Uterus (tissue), 2 donors: ENCODE measurements around the gene TBC1D14.

Source experiments
- POLR2A ChIP-seq, 2 donors: fragments of 450-650 bp; IDR thresholded peaks; one replicate each; pipeline ENCODE4 v1.6.1; 2016; ENCODE audit warnings: antibody characterized with exemption in 2 of 2, mild to moderate bottlenecking in 1 of 2, moderate library complexity in 1 of 2
- TF ChIP-seq, protein P1 (sequence below), 4 experiments: fragments of 200-600 bp in 2 of 4; fragments of 450-650 bp in 2 of 4; sonication (generic) in 2 of 4; IDR thresholded peaks; one replicate each; pipeline ENCODE4 v1.5.1; 2016 to 2019; ENCODE audit warnings: antibody characterized with exemption in 4 of 4, mild to moderate bottlenecking in 2 of 4, moderate library complexity in 1 of 4

DNA sequence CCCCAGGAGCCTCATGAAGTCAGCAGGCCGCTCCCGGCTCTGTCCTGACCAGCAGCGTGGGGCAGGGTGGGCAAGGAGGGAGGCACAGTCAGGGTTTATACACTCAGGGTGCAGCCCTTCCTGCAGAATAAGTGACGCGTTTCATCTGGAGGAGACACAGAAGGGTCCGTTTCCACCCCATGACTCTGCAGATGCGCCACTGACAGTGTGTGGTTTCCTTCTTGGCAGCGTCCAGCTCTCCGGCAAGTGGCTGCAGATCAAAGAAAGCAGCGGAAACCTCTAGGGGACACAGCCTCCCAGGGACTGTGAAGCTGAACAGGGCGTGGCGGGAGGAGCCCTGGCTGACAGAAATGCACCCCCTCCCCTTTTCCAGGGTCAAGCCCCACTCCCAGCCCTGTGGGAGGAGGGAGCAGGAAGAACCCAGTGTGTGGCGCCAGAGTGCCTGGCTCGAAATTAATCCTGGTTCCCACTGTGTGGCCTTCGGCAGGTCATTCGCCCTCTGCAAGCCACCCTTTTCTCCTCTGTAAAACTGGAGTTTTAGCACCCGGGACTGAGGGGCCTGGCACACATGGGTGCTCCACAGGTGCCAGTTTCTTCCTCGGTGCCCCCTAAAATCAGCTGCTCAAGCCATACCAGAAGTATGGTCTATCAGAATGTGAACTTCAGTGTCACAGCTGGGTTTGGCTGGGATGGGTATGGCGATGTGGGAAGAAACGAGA is 17.3 kb upstream of the TBC1D14 start:
- TF ChIP-seq, protein P1, sequence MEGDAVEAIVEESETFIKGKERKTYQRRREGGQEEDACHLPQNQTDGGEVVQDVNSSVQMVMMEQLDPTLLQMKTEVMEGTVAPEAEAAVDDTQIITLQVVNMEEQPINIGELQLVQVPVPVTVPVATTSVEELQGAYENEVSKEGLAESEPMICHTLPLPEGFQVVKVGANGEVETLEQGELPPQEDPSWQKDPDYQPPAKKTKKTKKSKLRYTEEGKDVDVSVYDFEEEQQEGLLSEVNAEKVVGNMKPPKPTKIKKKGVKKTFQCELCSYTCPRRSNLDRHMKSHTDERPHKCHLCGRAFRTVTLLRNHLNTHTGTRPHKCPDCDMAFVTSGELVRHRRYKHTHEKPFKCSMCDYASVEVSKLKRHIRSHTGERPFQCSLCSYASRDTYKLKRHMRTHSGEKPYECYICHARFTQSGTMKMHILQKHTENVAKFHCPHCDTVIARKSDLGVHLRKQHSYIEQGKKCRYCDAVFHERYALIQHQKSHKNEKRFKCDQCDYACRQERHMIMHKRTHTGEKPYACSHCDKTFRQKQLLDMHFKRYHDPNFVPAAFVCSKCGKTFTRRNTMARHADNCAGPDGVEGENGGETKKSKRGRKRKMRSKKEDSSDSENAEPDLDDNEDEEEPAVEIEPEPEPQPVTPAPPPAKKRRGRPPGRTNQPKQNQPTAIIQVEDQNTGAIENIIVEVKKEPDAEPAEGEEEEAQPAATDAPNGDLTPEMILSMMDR (IDR thresholded peaks at IDR 0.05) = no peak
- TF ChIP-seq POLR2A (IDR thresholded peaks at IDR 0.05) = no peak
